ENCODE measurements around the gene ZNF236.

DNA sequence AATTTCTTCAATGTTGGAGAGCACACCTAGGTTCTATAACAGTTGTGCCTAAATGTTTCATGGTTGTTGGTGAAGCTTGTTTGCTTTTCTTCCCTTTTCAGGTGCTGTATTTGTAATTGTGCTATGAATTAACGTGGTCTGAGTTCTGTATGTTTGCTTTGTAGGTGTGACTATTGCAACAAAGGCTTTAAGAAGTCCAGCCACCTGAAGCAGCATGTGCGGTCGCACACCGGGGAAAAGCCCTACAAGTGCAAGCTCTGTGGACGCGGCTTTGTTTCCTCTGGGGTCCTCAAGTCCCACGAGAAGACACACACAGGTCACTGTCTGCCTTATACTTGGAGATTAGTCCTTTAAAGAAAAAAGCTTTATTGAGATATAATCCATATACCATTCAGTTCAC, 91.2 kb downstream of the ZNF236 start:
- TF ChIP-seq, protein P1, sequence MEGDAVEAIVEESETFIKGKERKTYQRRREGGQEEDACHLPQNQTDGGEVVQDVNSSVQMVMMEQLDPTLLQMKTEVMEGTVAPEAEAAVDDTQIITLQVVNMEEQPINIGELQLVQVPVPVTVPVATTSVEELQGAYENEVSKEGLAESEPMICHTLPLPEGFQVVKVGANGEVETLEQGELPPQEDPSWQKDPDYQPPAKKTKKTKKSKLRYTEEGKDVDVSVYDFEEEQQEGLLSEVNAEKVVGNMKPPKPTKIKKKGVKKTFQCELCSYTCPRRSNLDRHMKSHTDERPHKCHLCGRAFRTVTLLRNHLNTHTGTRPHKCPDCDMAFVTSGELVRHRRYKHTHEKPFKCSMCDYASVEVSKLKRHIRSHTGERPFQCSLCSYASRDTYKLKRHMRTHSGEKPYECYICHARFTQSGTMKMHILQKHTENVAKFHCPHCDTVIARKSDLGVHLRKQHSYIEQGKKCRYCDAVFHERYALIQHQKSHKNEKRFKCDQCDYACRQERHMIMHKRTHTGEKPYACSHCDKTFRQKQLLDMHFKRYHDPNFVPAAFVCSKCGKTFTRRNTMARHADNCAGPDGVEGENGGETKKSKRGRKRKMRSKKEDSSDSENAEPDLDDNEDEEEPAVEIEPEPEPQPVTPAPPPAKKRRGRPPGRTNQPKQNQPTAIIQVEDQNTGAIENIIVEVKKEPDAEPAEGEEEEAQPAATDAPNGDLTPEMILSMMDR (IDR thresholded peaks at IDR 0.05), result no peak
- TF ChIP-seq EP300 (IDR thresholded peaks at IDR 0.05) (no peak), POLR2A (IDR thresholded peaks at IDR 0.05) (no peak), POLR2AphosphoS5 (IDR thresholded peaks at IDR 0.05) (no peak)
